GM12891 (cell line): ENCODE measurements around the gene POLD3.

Experiments used
- POLR2A ChIP-seq: IDR thresholded peaks from 2 replicates; pipeline ENCODE4 v1.6.1; 2011; ENCODE audit warnings: low read depth, low read length, control low read depth
- POLR2AphosphoS5 ChIP-seq: IDR thresholded peaks from 2 replicates; pipeline ENCODE4 v1.6.1; 2011; ENCODE audit warnings: low read depth, low read length, control low read depth
- POU2F2 ChIP-seq: IDR thresholded peaks from 2 replicates; pipeline ENCODE4 v1.6.1; 2011; ENCODE audit warnings: low read depth, mild to moderate bottlenecking, control low read depth, low read length, moderate library complexity
- SPI1 ChIP-seq: IDR thresholded peaks from 2 replicates; pipeline ENCODE4 v1.6.1; 2011; ENCODE audit warnings: low read depth, low read length, control low read depth
- TAF1 ChIP-seq: IDR thresholded peaks from 2 replicates; pipeline ENCODE4 v1.6.1; 2011; ENCODE audit warnings: low read depth, low read length, control low read depth

DNA sequence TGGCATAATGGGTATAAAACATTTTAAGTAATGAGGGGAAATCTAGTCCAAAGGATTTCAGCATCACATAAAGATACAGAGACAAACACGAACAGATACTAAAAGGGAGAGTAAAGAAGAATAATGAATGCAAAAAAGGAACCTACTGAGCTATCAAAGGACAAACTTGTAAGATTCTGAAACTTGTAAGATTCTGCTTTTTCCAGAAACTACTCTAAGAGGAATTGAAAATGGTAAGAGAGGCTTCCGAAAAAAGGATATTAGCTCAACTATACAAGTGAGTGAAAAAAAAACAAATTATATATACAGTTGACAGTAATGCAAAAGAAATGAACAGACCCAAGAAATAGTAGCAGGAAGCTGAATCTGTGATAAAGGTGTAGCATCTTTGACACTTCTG lies 37.7 kb downstream of the POLD3 start:
- TF ChIP-seq POLR2AphosphoS5 (no peak), POLR2A (no peak), SPI1 (peak; percentile 39; the same call in 1 of the 2 replicates), TAF1 (no peak), POU2F2 (no peak)
